B cell (primary cell): ENCODE measurements around the gene PRICKLE2. TPM values are rescaled to one million over a fixed set of nuclear protein-coding genes. Genes with fewer than 3 reads are reported as not detected.

Source experiments
- ATAC-seq: fragments of 200-7000 bp; cut with Tn5 transposase; one replicate; pipeline ENCODE4 v1.10.0; 2021; ENCODE audit warnings: low read depth, mild to moderate bottlenecking, moderate number of reproducible peaks, moderate library complexity
- CTCF ChIA-PET: fragments of 350-600 bp; sonication (Branson Sonifier 250); formaldehyde crosslinking; loops from one replicate; lab custom pipeline; 2021; ENCODE audit warnings: antibody characterized with exemption, inconsistent platforms; lab: Charles Lee
- POLR2A ChIA-PET: fragments of 350-600 bp; sonication (Branson Sonifier 250); formaldehyde crosslinking; loops from one replicate; lab custom pipeline; 2021; ENCODE audit warnings: antibody characterized with exemption; lab: Charles Lee
- DNase-seq: peaks from one replicate; pipeline ENCODE4 v3.0.0; 2013
- H2AFZ ChIP-seq: 2 replicates; pipeline ENCODE4 v1.6.1; 2012; ENCODE audit warnings: mild to moderate bottlenecking, low read depth, low read length; ENCODE audit not compliant: insufficient read depth, poor library complexity, severe bottlenecking
- H3K27ac ChIP-seq, 2 donors: 1 replicate in 1 of 2; 2 replicates in 1 of 2; pipeline ENCODE4 v1.5.1; 2012 to 2013; ENCODE audit warnings: low read length in 2 of 2, mild to moderate bottlenecking in 2 of 2, moderate library complexity in 1 of 2
- H3K27me3 ChIP-seq, 4 experiments: fragments of 200-600 bp in 1 of 4; sonication (generic) in 1 of 4; replicated peaks in 1 of 4; 1 replicate in 2 of 4; 2 replicates in 2 of 4; pipeline versions ENCODE4 v1.6.1 to v1.7.0; 2013 to 2016; ENCODE audit warnings: low read length in 3 of 4, mild to moderate bottlenecking in 2 of 4, mixed read lengths in 1 of 4, moderate library complexity in 1 of 4; ENCODE audit not compliant: insufficient read depth in 4 of 4, control insufficient read depth in 3 of 4; ENCODE audit errors: control extremely low read depth in 1 of 4
- H3K36me3 ChIP-seq, 2 experiments: replicated peaks in 1 of 2; 1 replicate in 1 of 2; 2 replicates in 1 of 2; pipeline versions ENCODE4 v1.6.1 to v1.7.1; 2013; ENCODE audit warnings: low read length in 1 of 2; ENCODE audit not compliant: insufficient read depth in 2 of 2, control insufficient read depth in 1 of 2; ENCODE audit errors: control extremely low read depth in 1 of 2, extremely low read depth in 1 of 2
- H3K4me1 ChIP-seq, 2 donors: fragments of 200-600 bp in 1 of 2; sonication (generic) in 1 of 2; 1 replicate in 1 of 2; 2 replicates in 1 of 2; pipeline versions ENCODE4 v1.5.1 to v1.6.1; 2013 to 2017; ENCODE audit warnings: low read length in 2 of 2; ENCODE audit not compliant: control insufficient read depth in 2 of 2, insufficient read depth in 2 of 2
- H3K4me2 ChIP-seq: replicated peaks from 2 replicates; pipeline ENCODE3; 2012; ENCODE audit warnings: mild to moderate bottlenecking, low read depth, low read length; ENCODE audit not compliant: poor library complexity, severe bottlenecking
- H3K4me3 ChIP-seq, 5 experiments: fragments of 200-600 bp in 1 of 5; sonication (generic) in 1 of 5; 1 replicate in 3 of 5; 2 replicates in 2 of 5; pipeline versions ENCODE4 v1.5.1 to v1.7.0; 2011 to 2016; ENCODE audit warnings: low read length in 4 of 5, mild to moderate bottlenecking in 4 of 5, low read depth in 2 of 5, control low read depth in 1 of 5, moderate library complexity in 1 of 5; ENCODE audit not compliant: insufficient read depth in 1 of 5; ENCODE audit errors: control extremely low read depth in 1 of 5, extremely low read depth in 1 of 5
- H3K79me2 ChIP-seq: fragments of 200-600 bp; sonication (generic); one replicate; pipeline ENCODE4 v1.6.0; 2016; ENCODE audit warnings: low read length; ENCODE audit not compliant: control insufficient read depth, insufficient read depth
- H3K9ac ChIP-seq: fragments of 200-600 bp; sonication (generic); 2 replicates; pipeline ENCODE4 v1.6.1; 2017; ENCODE audit warnings: mild to moderate bottlenecking, low read length, moderate library complexity
- H3K9me3 ChIP-seq, 3 donors: one replicate each; pipeline versions ENCODE4 v1.6.1 to v1.7.1; 2013; ENCODE audit warnings: low read length in 2 of 3; ENCODE audit not compliant: control insufficient read depth in 2 of 3, insufficient read depth in 1 of 3; ENCODE audit errors: control extremely low read depth in 1 of 3
- H4K20me1 ChIP-seq: 2 replicates; pipeline ENCODE4 v1.6.0; 2012; ENCODE audit warnings: mild to moderate bottlenecking, low read length; ENCODE audit not compliant: insufficient read depth, control insufficient read depth, poor library complexity, severe bottlenecking
- H3K27ac Mint-ChIP-seq: one replicate; pipeline ENCODE4 v1.8.0; 2021; ENCODE audit warnings: mixed read lengths
- H3K27me3 Mint-ChIP-seq: one replicate; pipeline ENCODE4 v1.8.0; 2021; ENCODE audit warnings: mixed read lengths
- H3K4me1 Mint-ChIP-seq: one replicate; pipeline ENCODE4 v1.8.0; 2021; ENCODE audit warnings: mixed read lengths
- H3K4me3 Mint-ChIP-seq: one replicate; pipeline ENCODE4 v1.8.0; 2021; ENCODE audit warnings: mixed read lengths
- H3K9me3 Mint-ChIP-seq: one replicate; pipeline ENCODE4 v1.8.0; 2022; ENCODE audit warnings: mixed read lengths; ENCODE audit not compliant: insufficient read depth
- CTCF ChIP-seq: fragments of 200-600 bp; IDR thresholded peaks from one replicate; pipeline ENCODE4 v1.8.0; 2022; ENCODE audit warnings: antibody characterized with exemption, mild to moderate bottlenecking
- EZH2 ChIP-seq: IDR thresholded peaks from 2 replicates; pipeline ENCODE4 v1.6.1; 2012; ENCODE audit warnings: borderline replicate concordance, low read depth, mild to moderate bottlenecking, moderate library complexity, low read length; ENCODE audit not compliant: insufficient read depth, poor library complexity, severe bottlenecking
- WGBS: methylation state at CpG from one replicate; pipeline ENCODE4 v1.1.5; 2013; ENCODE audit warnings: missing lambda C conversion rate; ENCODE audit not compliant: insufficient coverage; 5-methylcytosine and 5-hydroxymethylcytosine counted together
- intact Hi-C: fragments of 100-400 bp; cut with micrococcal nuclease; formaldehyde crosslinking; loops from one replicate; pipeline ENCODE4 v1.10.0; 2022
- polyA plus RNA-seq: library from polyadenylated mRNA; depleted of rRNA; stranded (reverse); fragments of >200 nt; gene quantifications from 2 replicates; pipeline ENCODE4 v1.2.3, GENCODE V29; 2012
- total RNA-seq, 2 donors: library from RNA; stranded (reverse); fragments of 120-200 nt in 1 of 2; gene quantifications; 1 replicate in 1 of 2; 2 replicates in 1 of 2; pipeline versions ENCODE4 v1.2.3 to v1.2.4, GENCODE V29; 2013 to 2022

PRICKLE2 gene
- total and polyA plus RNA-seq, 2 donors (not counting 1 experiment from before 2014, with no cell fraction given), result 0.30 to 1.4 TPM

GRCh38 chr3:64061628-64062027 is 163.6 kb downstream of the PRICKLE2 start:
- ATAC-seq (no peak), DNase-seq (no peak)
- Histone ChIP-seq H3K79me2 (no peaks in the 10 kb centered on the region), H3K4me3 (no peak overlapping the region), H3K36me3 (no peaks in the 10 kb centered on the region), H3K4me1 (no peaks in the 10 kb centered on the region), H4K20me1 (no peaks in the 10 kb centered on the region), H3K27ac (no peak overlapping the region), H3K9me3 (peaks cover 0 to 5% (median 0%) of the 10 kb centered on the region in 3 donors), H3K27me3 (peaks cover 0 to 6% (median 0%) of the 10 kb centered on the region in 4 experiments), H3K4me2 (no peak overlapping the region), H3K9ac (no peak overlapping the region), H2AFZ (no peak overlapping the region)
- WGBS, result 100% methylated on average over 1 of the region's 5 CpGs
- no peak for TF ChIP-seq EZH2
- TF ChIP-seq CTCF, result no peak
- intact Hi-C loops, result no loop called here
- Mint-ChIP-seq H3K4me3 (no peak overlapping the region), H3K4me1 (no peaks in the 10 kb centered on the region), H3K27ac (no peak overlapping the region), H3K9me3 (no peaks in the 10 kb centered on the region), H3K27me3 (peaks cover 10% of the 10 kb centered on the region)
- POLR2A ChIA-PET, result no interaction called here
- CTCF ChIA-PET, result no interaction called here

GRCh38 chr3:64059484-64060175 is 165.6 kb downstream of the PRICKLE2 start:
- no peak for ATAC-seq
- Histone ChIP-seq H3K9ac (no peak overlapping the region), H3K9me3 (no peaks in the 10 kb centered on the region), H3K27me3 (peaks cover 0 to 6% (median 0%) of the 10 kb centered on the region in 4 experiments), H3K4me3 (no peak overlapping the region), H3K27ac (no peak overlapping the region), H3K36me3 (no peaks in the 10 kb centered on the region), H3K79me2 (no peaks in the 10 kb centered on the region), H2AFZ (no peak overlapping the region), H4K20me1 (no peaks in the 10 kb centered on the region), H3K4me1 (no peaks in the 10 kb centered on the region), H3K4me2 (no peak overlapping the region)
- no peak for TF ChIP-seq CTCF
- H3K27ac Mint-ChIP-seq, result no peak overlapping the region
- POLR2A ChIA-PET, result no interaction called here
- DNase-seq, result no peak
- intact Hi-C loops, result no loop called here
- peaks cover 14% of the 10 kb centered on the region for H3K27me3 Mint-ChIP-seq
- no peak overlapping the region for H3K4me3 Mint-ChIP-seq
- no peaks in the 10 kb centered on the region for H3K9me3 Mint-ChIP-seq
- CTCF ChIA-PET, result interaction anchor here (0.6 kb wide), 1 partner anchor 352 kb away, joined by 3 read pairs; no protein-coding TSS in a partner anchor
- H3K4me1 Mint-ChIP-seq, result no peaks in the 10 kb centered on the region
- 82% methylated on average over 2 of the region's 3 CpGs for WGBS
